RWPE1 (cell line): Measurements from ENCODE around the gene FIGN.
A peak's percentile ranks its signal among the peaks of the same experiment; 100 is the strongest.

Experiments
- CTCF ChIA-PET: fragments of 350-600 bp; sonication (Branson Sonifier 250); formaldehyde crosslinking; extraction: SDS; loops from one replicate; lab custom pipeline; 2021; lab: Yijun Ruan, JAX
- POLR2A ChIA-PET: fragments of 400-600 bp; formaldehyde crosslinking; extraction: SDS; loops from one replicate; lab custom pipeline; 2020; ENCODE audit warnings: antibody characterized with exemption; ENCODE audit not compliant: low non-redundant PET; lab: Yijun Ruan, JAX
- DNase-seq: peaks from one replicate; pipeline ENCODE4 v3.0.0; 2012; ENCODE audit warnings: low spot score
- H3K27ac ChIP-seq: fragments of 450-650 bp; 2 replicates; pipeline ENCODE4 v1.5.1; 2017
- CTCF ChIP-seq: fragments of 450-650 bp; conservative IDR thresholded peaks from 2 replicates; pipeline ENCODE4 v1.5.1; 2017; ENCODE audit warnings: low read depth, mild to moderate bottlenecking

Gene FIGN

DNA sequence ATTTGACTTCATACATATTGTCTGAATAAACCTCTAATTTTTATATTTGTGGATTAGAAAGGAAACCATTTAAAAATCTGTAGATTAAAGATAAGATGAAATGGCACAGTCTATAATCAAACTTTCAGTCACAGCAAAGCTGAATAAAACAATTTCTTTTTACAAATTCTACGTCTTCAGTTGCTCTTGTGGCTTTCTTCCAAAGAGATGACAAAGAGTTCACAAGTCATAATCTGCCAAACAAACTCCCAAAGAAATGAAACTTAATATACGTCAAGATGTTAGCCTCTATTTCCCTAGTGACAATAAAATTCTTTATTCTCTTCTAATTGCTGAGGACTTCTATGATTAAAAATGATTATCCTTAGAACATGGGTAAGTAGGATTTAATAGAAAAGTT lies 66.3 kb downstream of the FIGN start:
- ChIA-PET POLR2A (no interaction called here), CTCF (no interaction called here)
- TF ChIP-seq CTCF: no peak
- no peak for DNase-seq
- no peak overlapping the region for H3K27ac ChIP-seq

DNA sequence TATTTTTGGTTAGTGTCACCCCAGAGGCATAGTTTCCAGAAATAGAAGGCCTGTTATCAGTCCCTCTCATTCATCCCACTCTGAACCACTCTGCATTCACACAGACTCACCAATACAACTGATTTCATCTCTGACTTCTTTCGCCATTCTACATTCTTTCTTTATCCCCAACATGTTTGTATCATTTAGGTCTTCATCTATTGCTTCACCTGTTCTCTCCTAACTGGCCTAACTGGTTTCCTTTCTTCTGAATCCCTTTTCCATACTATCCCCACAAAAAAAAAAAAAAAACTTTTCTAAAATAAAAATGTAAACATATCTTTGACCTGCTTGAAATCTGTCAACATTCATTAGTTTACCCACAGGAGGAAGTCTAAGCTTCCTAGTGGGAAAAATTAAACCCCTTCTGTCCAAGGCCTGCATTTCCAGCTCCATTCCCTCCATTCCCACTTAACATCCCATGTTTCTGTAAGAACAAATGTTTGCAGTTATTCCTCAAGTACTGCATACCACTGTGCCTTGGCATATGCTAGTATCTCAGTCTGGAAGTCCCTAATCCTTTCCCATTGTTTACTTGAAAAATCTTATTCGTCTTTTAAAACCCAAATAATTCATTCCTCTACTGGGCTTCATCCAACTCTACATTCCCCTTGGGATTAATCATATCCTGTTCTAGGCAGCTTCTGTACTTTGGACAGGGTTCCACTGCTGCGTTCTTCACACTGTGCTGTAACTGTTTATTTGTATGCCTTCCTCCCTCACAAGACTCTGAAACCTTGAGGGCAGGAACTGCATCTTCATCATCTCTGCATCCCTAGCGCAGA lies 68.5 kb downstream of the FIGN start:
- POLR2A ChIA-PET: no interaction called here
- peak; percentile 81 for DNase-seq
- CTCF ChIA-PET: interaction anchor here (0.5 to 0.6 kb wide), 2 partner anchors 39 to 1476 kb away, joined by 3 to 4 read pairs; no protein-coding TSS in a partner anchor
- TF ChIP-seq CTCF: no peak
- H3K27ac ChIP-seq: no peak overlapping the region

- POLR2A ChIA-PET: no interaction called here
- TF ChIP-seq CTCF: no peak
- DNase-seq: no peak
- no peak overlapping the region for H3K27ac ChIP-seq
- CTCF ChIA-PET: no interaction called here
These were observed 70.0 kb downstream of the FIGN start for GRCh38 chr2:163665817-163666216.

DNA sequence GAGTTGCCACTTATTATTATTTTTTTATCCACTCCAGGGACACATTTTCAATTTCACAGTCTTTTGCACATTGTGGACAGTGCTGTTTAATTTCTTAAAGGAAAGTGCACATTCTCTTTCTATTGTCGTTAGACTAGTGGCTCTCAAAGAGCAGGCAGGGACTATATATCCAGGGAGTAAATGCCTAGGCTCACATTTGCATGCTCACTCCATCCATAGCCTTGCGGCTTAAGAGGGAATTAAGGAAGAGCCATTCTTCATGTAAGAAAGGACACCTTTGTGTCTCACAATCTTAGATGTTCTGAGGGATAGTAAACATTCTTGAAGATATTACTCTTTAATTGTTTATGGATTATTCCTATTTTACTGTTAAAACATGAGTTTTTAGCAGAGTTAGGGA lies 70.8 kb downstream of the FIGN start:
- ChIA-PET CTCF (no interaction called here), POLR2A (no interaction called here)
- DNase-seq: no peak
- TF ChIP-seq CTCF: no peak
- H3K27ac ChIP-seq: no peak overlapping the region

DNA sequence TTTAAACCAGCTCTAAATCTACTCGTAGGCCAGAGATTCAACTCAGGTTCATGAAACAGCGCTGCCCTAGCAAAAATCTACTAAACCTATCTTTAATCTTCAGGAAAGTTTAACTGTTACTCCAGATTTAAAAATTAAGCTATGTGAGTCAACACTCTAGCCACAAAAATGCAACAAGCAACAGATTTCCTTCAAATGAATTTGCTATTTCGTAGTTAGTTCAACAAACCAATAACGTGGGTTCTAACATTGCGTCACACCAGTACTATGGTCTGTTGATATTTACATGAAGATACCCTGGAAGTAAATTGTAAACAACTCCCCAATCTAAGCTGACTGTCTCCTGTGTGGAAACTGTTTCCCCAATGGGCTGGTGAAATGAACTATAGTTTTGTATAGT lies 71.2 kb downstream of the FIGN start:
- CTCF ChIA-PET: no interaction called here
- POLR2A ChIA-PET: no interaction called here
- no peak for DNase-seq
- H3K27ac ChIP-seq: no peak overlapping the region
- TF ChIP-seq CTCF: no peak

DNA sequence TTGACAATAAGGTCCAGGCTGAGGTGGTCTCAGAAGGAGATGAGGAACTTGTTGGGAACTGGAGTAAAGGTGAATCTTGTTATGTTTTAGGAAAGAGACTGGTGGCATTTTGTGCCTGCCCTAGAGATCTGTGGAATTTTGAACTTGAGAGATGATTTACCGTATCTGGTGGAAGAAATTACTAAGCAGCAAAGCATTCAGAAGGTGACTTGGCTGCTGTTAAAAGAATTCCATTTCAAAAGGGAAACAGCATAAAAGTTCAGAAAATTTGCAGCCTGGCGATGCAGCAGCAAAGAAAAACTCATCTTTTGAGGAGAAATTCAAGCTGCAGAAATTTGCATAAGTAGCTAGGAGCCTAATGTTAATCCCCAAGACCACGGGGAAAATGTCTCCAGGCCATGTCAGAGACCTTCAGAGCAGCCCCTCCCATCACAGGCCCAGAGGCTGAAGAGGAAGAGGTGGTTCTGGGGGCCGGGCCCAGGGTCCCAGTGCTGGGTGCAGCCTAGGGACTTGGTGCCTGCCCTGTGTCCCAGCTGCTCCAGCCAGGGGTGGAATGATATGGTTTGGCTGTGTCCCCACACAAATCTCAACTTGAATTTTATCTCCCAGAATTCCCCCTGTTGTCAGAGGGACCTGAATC lies 73.5 kb downstream of the FIGN start:
- peak overlapping the region; percentile 57; the same call in 1 of the 2 replicates for H3K27ac ChIP-seq
- no peak for TF ChIP-seq CTCF
- POLR2A ChIA-PET: no interaction called here
- CTCF ChIA-PET: no interaction called here
- no peak for DNase-seq
